ENCODE data around the gene MRNIP. TPM values are rescaled to one million over a fixed set of nuclear protein-coding genes. Genes with fewer than 3 reads are reported as not detected.
A peak's percentile ranks its signal among the peaks of the same experiment; 100 is the strongest.
"Not testable (repeated sequence)": the region's sequence is repeated elsewhere in the genome, so short reads cannot be mapped to it uniquely, and the experiment has no call there.

MRNIP gene
- total and polyA plus RNA-seq, 5 donors from 2014 or later, result 10.2 to 46.4 (median 18.2) TPM

DNA sequence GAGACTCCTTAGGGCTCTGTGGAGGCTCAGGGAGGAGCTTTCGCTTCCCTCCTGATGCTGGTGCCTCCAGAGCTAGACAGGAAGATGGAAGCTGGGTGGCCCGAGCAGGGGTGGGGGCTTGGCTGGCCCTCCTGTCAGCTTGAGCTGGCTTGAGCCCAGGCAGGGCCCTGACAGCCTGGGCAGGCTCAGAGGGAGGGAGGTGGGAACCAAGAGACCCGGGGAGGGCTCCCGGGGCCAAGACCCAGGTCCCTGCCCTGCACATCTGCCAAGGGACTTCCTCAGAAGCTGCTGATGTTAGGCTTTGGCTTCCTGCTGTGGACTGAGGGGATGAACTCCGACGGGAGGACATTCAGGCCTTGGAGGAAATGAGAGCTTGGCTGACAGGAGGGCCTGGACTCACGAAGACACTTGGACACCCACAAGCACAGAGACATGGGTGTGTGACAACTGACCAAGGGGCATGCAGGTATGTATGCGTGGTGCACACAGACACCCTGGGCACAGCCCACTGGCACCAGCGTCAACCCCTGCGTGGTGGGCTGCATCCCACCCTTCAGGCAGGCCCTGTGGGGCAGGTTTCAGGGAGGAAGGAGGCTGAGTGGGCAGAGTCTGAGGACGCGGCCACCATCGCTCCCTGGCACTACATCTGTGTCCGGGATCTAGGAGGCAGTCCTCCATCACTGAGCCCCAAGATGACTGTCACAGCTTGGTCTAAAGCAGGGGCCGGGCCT, 66.6 kb downstream of the MRNIP start:
- peak overlapping the region in 2 of 3 donors; percentile 26 to 65 for H3K27ac Mint-ChIP-seq
- ATAC-seq (ENCODE audit: low read depth in 2 of 2) (no peak), DNase-seq (no peak)
- Histone ChIP-seq H3K9me3 (ENCODE audit: control insufficient read depth in 2 of 2, low read length in 2 of 2) (no peaks in the 10 kb centered on the region), H3K4me3 (ENCODE audit: low read depth, low read length) (no peak overlapping the region), H3K4me1 (ENCODE audit: control insufficient read depth, insufficient read depth, low read length, poor library complexity, severe bottlenecking) (peaks cover 30% of the 10 kb centered on the region), H3K27me3 (ENCODE audit: control insufficient read depth, insufficient read depth, low read length) (no peaks in the 10 kb centered on the region), H3K36me3 (ENCODE audit: control insufficient read depth, insufficient read depth, low read length) (no peaks in the 10 kb centered on the region), H3K27ac (ENCODE audit: insufficient read depth, low read length, poor library complexity, severe bottlenecking) (no peak overlapping the region)
- H3K9me3 Mint-ChIP-seq, result peaks cover 0 to 2% (median 0%) of the 10 kb centered on the region in 7 donors
- H3K27me3 Mint-ChIP-seq, result no peaks in the 10 kb centered on the region
- H3K36me3 Mint-ChIP-seq, result peaks cover 4% of the 10 kb centered on the region
- H3K4me3 Mint-ChIP-seq, result peak overlapping the region in 2 of 4 donors; percentile 63 to 69
- peaks cover 0 to 33% (median 13%) of the 10 kb centered on the region in 4 donors for H3K4me1 Mint-ChIP-seq

DNA sequence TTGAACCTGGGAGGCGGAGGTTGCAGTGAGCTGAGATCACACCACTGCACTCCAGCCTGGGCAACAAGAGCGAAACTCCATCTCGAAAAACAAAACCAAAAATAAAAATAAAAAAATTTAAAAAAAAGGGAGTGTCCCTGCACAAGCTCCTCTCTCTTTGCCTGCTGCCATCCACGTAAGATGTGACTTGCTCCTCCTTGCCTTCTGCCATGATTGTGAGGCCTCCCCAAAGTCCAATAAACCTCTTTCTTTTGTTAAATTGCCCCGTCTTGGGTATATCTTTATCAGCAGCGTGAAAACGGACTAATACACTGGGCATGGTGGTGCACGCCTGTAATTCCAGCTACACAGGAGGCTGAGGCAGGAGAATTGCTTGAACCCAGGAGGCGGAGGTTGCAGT, 69.3 kb downstream of the MRNIP start:
- ATAC-seq (ENCODE audit: low read depth in 2 of 2); H3K27me3 Mint-ChIP-seq; H3K4me3 ChIP-seq (ENCODE audit: low read depth, low read length); DNase-seq; H3K4me3 Mint-ChIP-seq; H3K36me3 Mint-ChIP-seq; H3K27ac ChIP-seq (ENCODE audit: insufficient read depth, low read length, poor library complexity, severe bottlenecking); H3K27me3 ChIP-seq (ENCODE audit: control insufficient read depth, insufficient read depth, low read length); H3K36me3 ChIP-seq (ENCODE audit: control insufficient read depth, insufficient read depth, low read length); H3K9me3 ChIP-seq (ENCODE audit: control insufficient read depth in 2 of 2, low read length in 2 of 2); H3K9me3 Mint-ChIP-seq: not testable (repeated sequence)
- peaks cover 0 to 19% (median 12%) of the 10 kb centered on the region in 4 donors for H3K4me1 Mint-ChIP-seq
- H3K27ac Mint-ChIP-seq, result peak overlapping the region in 1 of 3 donors; percentile 95
- H3K4me1 ChIP-seq (ENCODE audit: control insufficient read depth, insufficient read depth, low read length, poor library complexity, severe bottlenecking), result peaks cover 11% of the 10 kb centered on the region

DNA sequence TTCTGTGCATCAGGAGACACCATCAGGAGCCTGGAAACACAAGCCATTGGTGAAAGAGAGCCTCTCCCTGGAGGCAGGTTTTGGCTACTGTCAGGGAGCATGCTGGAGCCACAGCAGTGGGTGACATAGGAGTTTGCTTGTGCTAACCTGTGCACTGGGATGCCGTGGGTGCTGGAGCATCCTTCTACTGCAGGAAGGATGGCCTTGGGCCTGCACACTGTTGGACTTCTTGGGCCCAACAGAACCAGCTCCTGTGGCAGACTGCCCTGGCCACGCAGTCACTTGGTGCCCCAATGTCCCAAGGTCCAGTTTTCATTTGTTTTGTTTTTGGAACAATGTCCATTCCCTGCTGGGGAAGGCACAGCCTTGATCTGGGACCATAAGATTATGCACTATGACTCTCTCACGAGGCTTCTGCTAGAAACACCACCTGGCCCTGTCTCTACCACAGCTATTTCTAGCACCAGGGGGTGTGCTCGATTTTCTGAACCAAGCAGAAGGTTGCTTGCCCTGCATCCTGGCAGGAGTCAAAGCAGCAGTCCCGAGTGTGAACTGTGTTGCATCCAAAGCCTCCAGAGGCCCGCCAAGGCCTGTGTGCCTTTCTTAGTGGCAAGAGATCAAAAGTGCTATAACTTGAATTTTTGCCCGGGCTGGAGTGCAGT, 70.3 kb downstream of the MRNIP start:
- Histone ChIP-seq H3K27me3 (ENCODE audit: control insufficient read depth, insufficient read depth, low read length) (no peaks in the 10 kb centered on the region), H3K27ac (ENCODE audit: insufficient read depth, low read length, poor library complexity, severe bottlenecking) (no peak overlapping the region), H3K36me3 (ENCODE audit: control insufficient read depth, insufficient read depth, low read length) (no peaks in the 10 kb centered on the region), H3K9me3 (ENCODE audit: control insufficient read depth in 2 of 2, low read length in 2 of 2) (no peaks in the 10 kb centered on the region), H3K4me3 (ENCODE audit: low read depth, low read length) (no peak overlapping the region), H3K4me1 (ENCODE audit: control insufficient read depth, insufficient read depth, low read length, poor library complexity, severe bottlenecking) (peaks cover 1% of the 10 kb centered on the region)
- Mint-ChIP-seq H3K4me3 (no peak overlapping the region), H3K27ac (no peak overlapping the region), H3K27me3 (no peaks in the 10 kb centered on the region), H3K36me3 (no peaks in the 10 kb centered on the region), H3K9me3 (peaks cover 0 to 2% (median 0%) of the 10 kb centered on the region in 7 donors), H3K4me1 (peaks cover 0 to 9% (median 4%) of the 10 kb centered on the region in 4 donors)
- DNase-seq (no peak), ATAC-seq (ENCODE audit: low read depth in 2 of 2) (no peak)

Other genes with a start within 250 kb of the MRNIP start
- 2,049 TPM for gene HNRNPH1, start 235.1 kb downstream of the MRNIP start, total RNA-seq
- gene HNRNPH1, start 235.1 kb downstream of the MRNIP start, polyA plus RNA-seq, result 100 to 1,000 TPM; 102 to 155 (median 130) TPM
- gene CBY3, start 177.8 kb downstream of the MRNIP start, total RNA-seq, result not detected
- gene CBY3, start 177.8 kb downstream of the MRNIP start, polyA plus RNA-seq, result under 1 TPM in 1 of 4 donors, not detected in 3; 0.70 TPM
- 180 TPM for gene CANX, start 159.8 kb downstream of the MRNIP start, total RNA-seq
- 100 to 1,000 TPM; 190 to 205 (median 199) TPM for gene CANX, start 159.8 kb downstream of the MRNIP start, polyA plus RNA-seq
- 39.5 TPM for gene MAML1, start 126.0 kb downstream of the MRNIP start, total RNA-seq
- 1 to 10 TPM; 2.8 to 4.9 (median 3.8) TPM for gene MAML1, start 126.0 kb downstream of the MRNIP start, polyA plus RNA-seq
- 2.8 TPM for gene LTC4S, start 64.8 kb downstream of the MRNIP start, total RNA-seq
- gene LTC4S, start 64.8 kb downstream of the MRNIP start, polyA plus RNA-seq, result 1 to 10 TPM in 2 of 4 donors, under 1 TPM in 2; 0.48 to 4.3 (median 1.3) TPM
- 134 TPM for gene MGAT4B, start 52.0 kb downstream of the MRNIP start, total RNA-seq
- gene MGAT4B, start 52.0 kb downstream of the MRNIP start, polyA plus RNA-seq, result 10 to 100 TPM; 11.9 to 18.0 (median 13.8) TPM
- gene SQSTM1, start 37.9 kb downstream of the MRNIP start, total RNA-seq, result 615 TPM
- gene SQSTM1, start 37.9 kb downstream of the MRNIP start, polyA plus RNA-seq, result 100 to 1,000 TPM; 219 to 283 (median 237) TPM
- gene TBC1D9B, start 49.1 kb upstream of the MRNIP start, total RNA-seq, result 53.1 TPM
- gene TBC1D9B, start 49.1 kb upstream of the MRNIP start, polyA plus RNA-seq, result 10 to 100 TPM; 11.3 to 18.8 (median 15.1) TPM
- gene RNF130, start 212.9 kb upstream of the MRNIP start, total RNA-seq, result 4.2 TPM
- gene RNF130, start 212.9 kb upstream of the MRNIP start, polyA plus RNA-seq, result 10 to 100 TPM in 1 of 4 donors, 1 to 10 TPM in 3; 3.5 to 10.9 (median 6.8) TPM